GM19438 (cell line): ENCODE measurements around the gene CCDC102B.

Experiments used
- ATAC-seq: cut with Tn5 transposase; IDR thresholded peaks from one replicate; pipeline ENCODE4 v1.9.1; 2021; ENCODE audit warnings: low read depth; ENCODE audit not compliant: unreplicated experiment

The CCDC102B gene

DNA sequence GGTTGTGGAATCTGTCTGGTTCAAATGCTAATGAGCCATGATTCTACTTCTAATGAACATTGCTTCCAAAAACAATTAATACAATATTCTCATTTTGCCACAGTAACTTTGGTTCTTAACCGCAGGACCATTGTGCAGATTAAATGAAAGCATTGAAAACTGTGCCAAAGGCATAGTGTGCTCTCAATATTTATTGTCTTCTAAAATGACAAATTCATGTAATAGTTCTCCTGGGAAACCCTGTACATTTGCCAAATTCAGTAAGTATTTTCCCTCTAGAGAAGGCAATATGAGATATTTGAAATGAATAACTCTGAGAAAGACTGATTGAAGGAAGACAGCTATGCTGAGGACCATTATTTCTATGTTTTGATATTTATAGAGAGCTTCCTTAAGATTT lies 246.3 kb downstream of the CCDC102B start:
- no peak for ATAC-seq

DNA sequence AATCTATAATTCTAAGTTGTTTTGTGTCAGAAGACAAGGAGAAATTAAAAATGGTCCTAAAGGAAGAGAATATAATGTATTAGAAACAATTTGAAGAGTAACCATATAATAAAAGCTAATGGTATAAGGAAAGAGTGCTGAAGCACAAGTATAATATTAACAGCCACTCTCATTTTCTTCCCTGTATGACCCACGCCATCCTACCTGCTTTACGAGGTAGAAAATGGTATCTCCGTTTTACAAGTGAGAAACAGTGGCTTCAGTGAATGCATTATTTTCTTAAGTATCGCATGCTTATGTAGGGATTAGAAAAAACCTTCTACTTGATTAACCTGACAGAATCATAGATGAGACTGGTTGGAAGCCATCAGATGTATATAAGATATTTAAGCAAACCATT lies 266.2 kb downstream of the CCDC102B start:
- no peak for ATAC-seq

DNA sequence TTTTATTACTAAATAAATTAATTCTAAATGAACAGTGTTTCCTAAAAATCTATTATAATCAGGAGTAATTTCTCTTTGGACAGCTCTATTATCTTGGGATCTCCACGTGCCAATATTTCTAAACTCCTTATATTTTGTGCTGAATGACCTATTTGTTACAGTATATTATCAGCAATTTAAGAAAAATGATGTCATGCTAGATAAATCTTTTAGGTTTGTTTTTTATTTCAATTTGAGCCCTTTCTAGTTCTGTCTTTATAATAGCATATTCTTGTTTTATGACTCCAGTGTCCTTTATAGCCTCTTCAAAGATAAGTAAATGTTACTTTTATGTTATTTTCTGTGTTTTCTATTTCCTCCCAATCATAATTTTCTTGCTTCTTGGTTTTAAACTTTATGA lies 269.2 kb downstream of the CCDC102B start:
- ATAC-seq, result no peak

DNA sequence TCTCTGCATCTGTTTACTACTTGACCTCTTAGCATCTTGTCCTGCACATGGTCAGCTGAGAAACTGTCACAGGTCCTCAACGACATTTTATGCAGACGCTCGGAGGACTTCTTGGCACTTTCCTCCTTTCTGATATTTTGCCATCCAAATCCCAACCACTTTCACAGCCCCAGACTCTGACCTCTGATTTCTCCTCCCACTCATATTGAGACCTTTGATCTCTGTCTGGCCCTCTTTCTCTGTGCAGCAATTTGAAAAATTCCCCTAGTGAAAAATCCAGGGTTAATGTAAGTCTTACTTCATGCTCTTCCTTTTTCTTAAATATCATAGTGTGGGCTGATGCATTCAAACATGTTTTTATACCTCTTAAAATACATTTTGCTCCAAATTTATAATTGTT lies 273.8 kb downstream of the CCDC102B start:
- ATAC-seq, result no peak

DNA sequence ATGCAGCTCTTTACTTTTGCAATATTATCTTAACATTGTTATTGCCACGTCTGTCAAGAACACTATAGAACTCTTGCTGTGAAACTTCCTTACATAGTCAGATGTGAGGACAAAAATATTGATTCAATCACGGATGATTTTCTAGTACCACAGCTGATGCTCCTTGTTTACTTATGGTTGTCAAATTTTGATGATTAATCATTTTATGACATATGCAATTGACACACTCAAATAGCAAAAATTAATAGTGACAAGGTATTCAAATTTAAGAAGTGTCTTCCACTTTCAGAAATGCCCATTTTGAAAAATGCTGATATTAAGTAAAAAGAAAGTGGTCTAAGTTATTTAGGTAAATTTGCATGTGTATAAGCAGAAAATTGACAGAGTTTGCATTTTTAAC lies 284.0 kb downstream of the CCDC102B start:
- ATAC-seq, result no peak

DNA sequence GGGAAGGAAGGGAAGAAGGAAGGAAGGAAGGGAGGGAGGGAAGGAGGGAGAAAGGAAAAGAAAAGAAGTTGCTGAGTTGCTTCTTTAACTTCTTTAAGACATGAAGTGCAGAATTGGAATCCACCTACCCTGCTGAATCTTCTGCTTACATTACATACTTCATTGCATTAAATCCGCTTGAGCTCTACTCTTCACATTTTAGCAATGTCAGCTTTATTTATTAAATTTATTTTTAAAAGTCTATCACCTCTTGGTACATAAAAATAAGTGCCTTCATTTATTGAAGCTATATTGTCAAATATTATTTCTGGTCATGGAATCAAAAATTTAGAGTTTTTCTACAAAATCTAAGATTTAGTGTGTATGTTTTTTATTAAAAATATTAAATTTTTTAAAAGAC lies 284.6 kb downstream of the CCDC102B start:
- ATAC-seq, result no peak

DNA sequence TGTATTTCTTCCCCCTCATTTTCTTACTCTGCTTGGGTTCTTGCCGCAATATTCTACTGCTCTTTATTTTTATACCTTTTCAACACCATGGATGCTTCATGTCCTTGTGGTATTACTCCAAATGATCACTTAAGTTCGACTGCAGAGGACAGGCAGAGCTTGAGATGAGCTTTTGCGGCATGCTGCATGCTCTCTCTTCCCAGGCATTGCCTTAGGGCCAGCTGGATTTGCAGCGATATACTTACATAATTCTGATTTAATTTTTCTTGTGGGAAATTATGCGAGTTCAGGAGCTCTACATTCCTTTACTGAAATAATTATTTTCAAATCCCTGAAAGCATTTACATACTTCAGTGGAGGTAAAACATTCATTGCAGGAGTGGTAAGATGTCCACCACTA lies 288.1 kb downstream of the CCDC102B start:
- ATAC-seq, result no peak

DNA sequence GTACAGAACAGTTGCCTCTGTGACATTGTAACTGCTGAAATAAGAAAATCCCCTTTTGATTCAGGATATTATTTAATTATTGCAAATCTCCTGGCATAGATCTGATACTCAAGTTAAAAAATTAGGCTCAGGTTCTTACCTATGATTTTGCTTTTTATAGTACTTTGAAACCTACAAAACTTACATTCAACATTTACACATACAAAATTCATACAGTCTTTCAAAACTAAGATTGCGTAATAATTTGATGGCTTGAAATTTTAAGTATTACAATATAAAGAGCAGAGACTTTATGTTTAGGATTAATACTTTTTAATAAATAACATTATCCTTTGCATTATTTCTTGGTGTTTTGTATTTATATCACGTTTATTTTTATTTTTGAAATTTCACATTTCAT lies 291.1 kb downstream of the CCDC102B start:
- ATAC-seq, result no peak

DNA sequence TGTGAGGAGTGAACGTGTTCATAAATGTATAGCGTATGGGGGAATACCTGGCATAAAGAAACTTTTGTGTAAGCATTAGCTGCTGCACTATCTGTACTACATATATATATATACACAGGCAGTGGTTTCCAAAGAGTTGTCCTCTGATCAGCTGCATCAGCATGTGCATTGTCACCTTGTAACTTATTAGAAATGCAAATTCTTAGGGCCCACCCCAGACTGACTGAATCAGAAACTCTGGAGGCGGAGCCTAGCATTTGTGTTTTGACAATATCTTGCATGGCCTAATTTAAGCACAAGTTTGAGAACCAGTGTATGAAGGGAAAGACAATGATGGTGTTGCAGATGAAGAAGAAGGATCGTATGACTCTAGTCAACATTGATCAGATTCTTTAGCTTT lies 299.5 kb downstream of the CCDC102B start:
- no peak for ATAC-seq

DNA sequence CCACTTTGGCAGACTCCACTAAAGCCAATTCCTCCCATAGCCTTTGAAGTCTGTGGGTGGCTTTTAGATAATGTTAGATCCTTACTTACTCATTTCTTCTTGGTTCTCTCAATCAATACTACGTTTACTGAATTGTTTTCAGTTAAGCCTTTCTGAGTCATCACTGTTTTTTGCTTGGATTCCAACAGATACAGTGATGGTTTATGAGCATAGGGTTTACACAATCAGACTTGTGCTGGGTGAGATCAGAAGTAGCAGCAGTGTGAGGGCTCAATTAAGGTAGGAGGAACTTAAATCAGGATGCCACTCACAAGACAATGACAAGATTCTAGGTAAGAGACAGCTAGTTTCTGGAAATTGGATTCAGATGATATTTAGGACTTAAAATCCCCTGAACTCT lies 305.1 kb downstream of the CCDC102B start:
- no peak for ATAC-seq
